Cardiac muscle cell (in vitro differentiated cells and primary cell): ENCODE measurements around the gene MGMT. TPM values are rescaled to one million over a fixed set of nuclear protein-coding genes. Genes with fewer than 3 reads are reported as not detected.

Experiments used
- DNase-seq, 2 donors: peaks; one replicate each; pipeline versions ENCODE4 v3.0.0 to v3.0.0-alpha.2; 2010 to 2017; ENCODE audit warnings: low read depth in 1 of 2, low spot score in 1 of 2
- H3K27ac ChIP-seq: fragments of 200-600 bp; sonication (generic); 2 replicates; pipeline ENCODE4 v1.5.1; 2016
- H3K27me3 ChIP-seq: fragments of 200-600 bp; sonication (generic); 2 replicates; pipeline ENCODE4 v1.6.0; 2016; ENCODE audit warnings: control low read depth
- H3K36me3 ChIP-seq: fragments of 200-600 bp; sonication (generic); 2 replicates; pipeline ENCODE4 v1.5.1; 2016; ENCODE audit warnings: control low read depth
- H3K4me1 ChIP-seq: fragments of 200-600 bp; sonication (generic); 2 replicates; pipeline ENCODE4 v1.8.1; 2017; ENCODE audit warnings: low read depth, mild to moderate bottlenecking, mixed run types
- H3K4me3 ChIP-seq: fragments of 200-600 bp; sonication (generic); 2 replicates; pipeline ENCODE4 v1.5.1; 2016; ENCODE audit warnings: mild to moderate bottlenecking
- H3K9me3 ChIP-seq: fragments of 200-600 bp; sonication (generic); 2 replicates; pipeline ENCODE4 v1.5.1; 2017; ENCODE audit warnings: low read depth, mild to moderate bottlenecking, control low read depth
- CTCF ChIP-seq: IDR thresholded peaks from 2 replicates; pipeline ENCODE4 v1.5.1; 2012; ENCODE audit warnings: low read depth, mild to moderate bottlenecking, low read length
- polyA plus RNA-seq: library from polyadenylated mRNA; unstranded; fragments of >200 nt; fragmentation: Nextera tagmentation; extraction: Ambion mirVana; gene quantifications from 2 replicates; pipeline ENCODE4 v1.2.1, GENCODE V29; 2016
- total RNA-seq: library from RNA; depleted of rRNA; stranded (reverse); fragments of >200 nt; gene quantifications from 2 replicates; pipeline ENCODE4 v1.2.3, GENCODE V29; 2016

The MGMT gene
- total and polyA plus RNA-seq, 2 experiments from 2014 or later: 21.8 to 28.0 TPM

GRCh38 chr10:129637010-129637409 is 170.0 kb downstream of the MGMT start:
- no peak overlapping the region for H3K27ac ChIP-seq
- no peak for DNase-seq
- no peak for TF ChIP-seq CTCF

GRCh38 chr10:129637846-129638245 is 170.8 kb downstream of the MGMT start:
- no peaks in the 10 kb centered on the region for H3K9me3 ChIP-seq
- no peak for DNase-seq
- peaks cover 6% of the 10 kb centered on the region for H3K4me1 ChIP-seq
- H3K27me3 ChIP-seq: no peaks in the 10 kb centered on the region
- no peak overlapping the region for H3K27ac ChIP-seq
- H3K36me3 ChIP-seq: no peaks in the 10 kb centered on the region
- no peak overlapping the region for H3K4me3 ChIP-seq
- no peak for TF ChIP-seq CTCF

More at GRCh38 chr10:129637010-129637409, 170.0 kb downstream of the MGMT start:
- Histone ChIP-seq H3K9me3 (no peaks in the 10 kb centered on the region), H3K4me3 (no peak overlapping the region), H3K36me3 (no peaks in the 10 kb centered on the region), H3K27me3 (no peaks in the 10 kb centered on the region), H3K4me1 (peaks cover 6% of the 10 kb centered on the region)

GRCh38 chr10:129641351-129641750 is 174.3 kb downstream of the MGMT start:
- H3K4me1 ChIP-seq: peaks cover 6% of the 10 kb centered on the region
- no peak for TF ChIP-seq CTCF
- no peak overlapping the region for H3K4me3 ChIP-seq
- H3K27me3 ChIP-seq: no peaks in the 10 kb centered on the region
- H3K36me3 ChIP-seq: no peaks in the 10 kb centered on the region
- H3K27ac ChIP-seq: no peak overlapping the region
- DNase-seq: no peak
- no peaks in the 10 kb centered on the region for H3K9me3 ChIP-seq

- no peak for DNase-seq
- Histone ChIP-seq H3K4me3 (no peak overlapping the region), H3K9me3 (no peaks in the 10 kb centered on the region), H3K36me3 (no peaks in the 10 kb centered on the region), H3K27me3 (no peaks in the 10 kb centered on the region), H3K4me1 (peaks cover under 1% of the 10 kb centered on the region), H3K27ac (no peak overlapping the region)
- TF ChIP-seq CTCF: no peak
Measured at GRCh38 chr10:129641982-129642381, 174.9 kb downstream of the MGMT start.

GRCh38 chr10:129642427-129642826 is 175.4 kb downstream of the MGMT start:
- Histone ChIP-seq H3K4me1 (no peaks in the 10 kb centered on the region), H3K27me3 (no peaks in the 10 kb centered on the region), H3K36me3 (no peaks in the 10 kb centered on the region), H3K27ac (no peak overlapping the region), H3K9me3 (no peaks in the 10 kb centered on the region), H3K4me3 (no peak overlapping the region)
- no peak for DNase-seq
- no peak for TF ChIP-seq CTCF

- no peaks in the 10 kb centered on the region for H3K9me3 ChIP-seq
- H3K4me3 ChIP-seq: no peak overlapping the region
- no peaks in the 10 kb centered on the region for H3K27me3 ChIP-seq
- H3K36me3 ChIP-seq: no peaks in the 10 kb centered on the region
- no peak for DNase-seq
- no peak overlapping the region for H3K27ac ChIP-seq
- TF ChIP-seq CTCF: no peak
- no peaks in the 10 kb centered on the region for H3K4me1 ChIP-seq
Measured at GRCh38 chr10:129643266-129643665, 176.2 kb downstream of the MGMT start.
